B cell (primary cell): ENCODE results near the gene CYP27A1. TPM values are rescaled to one million over a fixed set of nuclear protein-coding genes. Genes with fewer than 3 reads are reported as not detected.

Source experiments
- ATAC-seq: fragments of 200-7000 bp; cut with Tn5 transposase; one replicate; pipeline ENCODE4 v1.10.0; 2021; ENCODE audit warnings: low read depth, mild to moderate bottlenecking, moderate number of reproducible peaks, moderate library complexity
- CTCF ChIA-PET: fragments of 350-600 bp; sonication (Branson Sonifier 250); formaldehyde crosslinking; loops from one replicate; lab custom pipeline; 2021; ENCODE audit warnings: antibody characterized with exemption, inconsistent platforms; lab: Charles Lee
- POLR2A ChIA-PET: fragments of 350-600 bp; sonication (Branson Sonifier 250); formaldehyde crosslinking; loops from one replicate; lab custom pipeline; 2021; ENCODE audit warnings: antibody characterized with exemption; lab: Charles Lee
- DNase-seq: peaks from one replicate; pipeline ENCODE4 v3.0.0; 2013
- H2AFZ ChIP-seq: 2 replicates; pipeline ENCODE4 v1.6.1; 2012; ENCODE audit warnings: mild to moderate bottlenecking, low read depth, low read length; ENCODE audit not compliant: insufficient read depth, poor library complexity, severe bottlenecking
- H3K27ac ChIP-seq, 2 donors: 1 replicate in 1 of 2; 2 replicates in 1 of 2; pipeline ENCODE4 v1.5.1; 2012 to 2013; ENCODE audit warnings: low read length in 2 of 2, mild to moderate bottlenecking in 2 of 2, moderate library complexity in 1 of 2
- H3K27me3 ChIP-seq, 4 experiments: fragments of 200-600 bp in 1 of 4; sonication (generic) in 1 of 4; replicated peaks in 1 of 4; 1 replicate in 2 of 4; 2 replicates in 2 of 4; pipeline versions ENCODE4 v1.6.1 to v1.7.0; 2013 to 2016; ENCODE audit warnings: low read length in 3 of 4, mild to moderate bottlenecking in 2 of 4, mixed read lengths in 1 of 4, moderate library complexity in 1 of 4; ENCODE audit not compliant: insufficient read depth in 4 of 4, control insufficient read depth in 3 of 4; ENCODE audit errors: control extremely low read depth in 1 of 4
- H3K36me3 ChIP-seq, 2 experiments: replicated peaks in 1 of 2; 1 replicate in 1 of 2; 2 replicates in 1 of 2; pipeline versions ENCODE4 v1.6.1 to v1.7.1; 2013; ENCODE audit warnings: low read length in 1 of 2; ENCODE audit not compliant: insufficient read depth in 2 of 2, control insufficient read depth in 1 of 2; ENCODE audit errors: control extremely low read depth in 1 of 2, extremely low read depth in 1 of 2
- H3K4me1 ChIP-seq, 2 donors: fragments of 200-600 bp in 1 of 2; sonication (generic) in 1 of 2; 1 replicate in 1 of 2; 2 replicates in 1 of 2; pipeline versions ENCODE4 v1.5.1 to v1.6.1; 2013 to 2017; ENCODE audit warnings: low read length in 2 of 2; ENCODE audit not compliant: control insufficient read depth in 2 of 2, insufficient read depth in 2 of 2
- H3K4me2 ChIP-seq: replicated peaks from 2 replicates; pipeline ENCODE3; 2012; ENCODE audit warnings: mild to moderate bottlenecking, low read depth, low read length; ENCODE audit not compliant: poor library complexity, severe bottlenecking
- H3K4me3 ChIP-seq, 5 experiments: fragments of 200-600 bp in 1 of 5; sonication (generic) in 1 of 5; 1 replicate in 3 of 5; 2 replicates in 2 of 5; pipeline versions ENCODE4 v1.5.1 to v1.7.0; 2011 to 2016; ENCODE audit warnings: low read length in 4 of 5, mild to moderate bottlenecking in 4 of 5, low read depth in 2 of 5, control low read depth in 1 of 5, moderate library complexity in 1 of 5; ENCODE audit not compliant: insufficient read depth in 1 of 5; ENCODE audit errors: control extremely low read depth in 1 of 5, extremely low read depth in 1 of 5
- H3K79me2 ChIP-seq: fragments of 200-600 bp; sonication (generic); one replicate; pipeline ENCODE4 v1.6.0; 2016; ENCODE audit warnings: low read length; ENCODE audit not compliant: control insufficient read depth, insufficient read depth
- H3K9ac ChIP-seq: fragments of 200-600 bp; sonication (generic); 2 replicates; pipeline ENCODE4 v1.6.1; 2017; ENCODE audit warnings: mild to moderate bottlenecking, low read length, moderate library complexity
- H3K9me3 ChIP-seq, 3 donors: one replicate each; pipeline versions ENCODE4 v1.6.1 to v1.7.1; 2013; ENCODE audit warnings: low read length in 2 of 3; ENCODE audit not compliant: control insufficient read depth in 2 of 3, insufficient read depth in 1 of 3; ENCODE audit errors: control extremely low read depth in 1 of 3
- H4K20me1 ChIP-seq: 2 replicates; pipeline ENCODE4 v1.6.0; 2012; ENCODE audit warnings: mild to moderate bottlenecking, low read length; ENCODE audit not compliant: insufficient read depth, control insufficient read depth, poor library complexity, severe bottlenecking
- H3K27ac Mint-ChIP-seq: one replicate; pipeline ENCODE4 v1.8.0; 2021; ENCODE audit warnings: mixed read lengths
- H3K27me3 Mint-ChIP-seq: one replicate; pipeline ENCODE4 v1.8.0; 2021; ENCODE audit warnings: mixed read lengths
- H3K4me1 Mint-ChIP-seq: one replicate; pipeline ENCODE4 v1.8.0; 2021; ENCODE audit warnings: mixed read lengths
- H3K4me3 Mint-ChIP-seq: one replicate; pipeline ENCODE4 v1.8.0; 2021; ENCODE audit warnings: mixed read lengths
- H3K9me3 Mint-ChIP-seq: one replicate; pipeline ENCODE4 v1.8.0; 2022; ENCODE audit warnings: mixed read lengths; ENCODE audit not compliant: insufficient read depth
- CTCF ChIP-seq: fragments of 200-600 bp; IDR thresholded peaks from one replicate; pipeline ENCODE4 v1.8.0; 2022; ENCODE audit warnings: antibody characterized with exemption, mild to moderate bottlenecking
- EZH2 ChIP-seq: IDR thresholded peaks from 2 replicates; pipeline ENCODE4 v1.6.1; 2012; ENCODE audit warnings: borderline replicate concordance, low read depth, mild to moderate bottlenecking, moderate library complexity, low read length; ENCODE audit not compliant: insufficient read depth, poor library complexity, severe bottlenecking
- WGBS: methylation state at CpG from one replicate; pipeline ENCODE4 v1.1.5; 2013; ENCODE audit warnings: missing lambda C conversion rate; ENCODE audit not compliant: insufficient coverage; 5-methylcytosine and 5-hydroxymethylcytosine counted together
- intact Hi-C: fragments of 100-400 bp; cut with micrococcal nuclease; formaldehyde crosslinking; loops from one replicate; pipeline ENCODE4 v1.10.0; 2022
- polyA plus RNA-seq: library from polyadenylated mRNA; depleted of rRNA; stranded (reverse); fragments of >200 nt; gene quantifications from 2 replicates; pipeline ENCODE4 v1.2.3, GENCODE V29; 2012
- total RNA-seq, 2 donors: library from RNA; stranded (reverse); fragments of 120-200 nt in 1 of 2; gene quantifications; 1 replicate in 1 of 2; 2 replicates in 1 of 2; pipeline versions ENCODE4 v1.2.3 to v1.2.4, GENCODE V29; 2013 to 2022

The CYP27A1 gene
- total and polyA plus RNA-seq, 2 donors (not counting 1 experiment from before 2014, with no cell fraction given) = 0.39 to 1.1 TPM

GRCh38 chr2:218830526-218831306 lies 48.8 kb downstream of the CYP27A1 start:
- no peak for ATAC-seq
- 100% methylated on average over 2 of the region's 3 CpGs for WGBS
- Mint-ChIP-seq H3K9me3 (no peaks in the 10 kb centered on the region), H3K27ac (no peak overlapping the region), H3K4me3 (no peak overlapping the region), H3K27me3 (peaks cover 45% of the 10 kb centered on the region), H3K4me1 (no peaks in the 10 kb centered on the region)
- POLR2A ChIA-PET = no interaction called here
- intact Hi-C loops = no loop called here
- no peaks in the 10 kb centered on the region for H3K79me2 ChIP-seq
- no peak overlapping the region for H3K4me3 ChIP-seq
- no peak overlapping the region for H3K4me2 ChIP-seq
- no peak overlapping the region for H2AFZ ChIP-seq
- TF ChIP-seq CTCF = no peak
- no peak for TF ChIP-seq EZH2
- H3K27me3 ChIP-seq = peaks cover 0 to 22% (median 7%) of the 10 kb centered on the region in 4 experiments
- H3K4me1 ChIP-seq = no peaks in the 10 kb centered on the region
- H4K20me1 ChIP-seq = no peaks in the 10 kb centered on the region
- H3K27ac ChIP-seq = no peak overlapping the region
- CTCF ChIA-PET = interaction anchor here (1.6 kb wide), 1 partner anchor 149 kb away, joined by 3 read pairs; no protein-coding TSS in a partner anchor
- no peaks in the 10 kb centered on the region for H3K9me3 ChIP-seq
- H3K36me3 ChIP-seq = no peaks in the 10 kb centered on the region
- no peak overlapping the region for H3K9ac ChIP-seq
- DNase-seq = no peak

DNA sequence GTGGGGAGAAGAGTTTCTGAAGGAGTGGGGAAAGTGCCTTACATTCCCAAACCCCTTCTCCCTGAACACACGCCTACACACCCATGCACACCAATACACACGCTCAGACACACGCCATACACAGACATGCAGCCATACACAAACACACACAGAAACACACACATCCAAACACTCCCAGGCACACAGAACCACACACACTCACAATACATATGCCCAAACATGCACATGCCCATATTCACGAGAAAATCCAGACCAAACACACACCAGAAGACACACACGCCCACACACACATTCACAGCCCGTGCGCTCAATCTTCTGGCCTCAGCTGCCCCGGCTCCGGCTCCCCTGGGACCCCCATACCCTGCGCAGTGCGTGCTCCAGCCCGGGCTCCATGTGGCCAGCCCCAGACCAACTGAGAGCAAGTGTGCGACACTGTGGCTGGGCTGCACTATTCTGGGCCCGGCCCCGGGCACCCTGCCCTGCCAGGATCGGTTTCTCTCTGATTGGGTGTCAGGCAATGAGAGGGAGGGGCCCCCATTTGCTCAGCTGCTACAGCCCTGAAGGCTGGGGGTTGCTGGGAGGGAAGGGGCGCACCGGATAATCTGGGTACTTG lies 49.5 kb downstream of the CYP27A1 start, which contains the start of gene PRKAG3:
Gene PRKAG3 (minus strand): TSS at position 426 of the 613 bp plus-strand sequence.
- Histone ChIP-seq H3K4me1 (no peaks in the 10 kb centered on the region), H4K20me1 (no peaks in the 10 kb centered on the region), H3K4me3 (no peak within 1 kb of the TSS), H3K27ac (no peak within 1 kb of the TSS), H3K36me3 (no peaks in the 10 kb centered on the region), H3K79me2 (no peaks in the 10 kb centered on the region), H3K4me2 (no peak within 1 kb of the TSS), H3K9me3 (no peaks in the 10 kb centered on the region), H2AFZ (no peak within 1 kb of the TSS), H3K27me3 (peaks cover 0 to 27% (median 8%) of the 10 kb centered on the region in 4 experiments), H3K9ac (no peak within 1 kb of the TSS)
- intact Hi-C loops = no loop called here
- Mint-ChIP-seq H3K27ac (no peak within 1 kb of the TSS), H3K9me3 (no peaks in the 10 kb centered on the region), H3K4me3 (no peak within 1 kb of the TSS), H3K4me1 (no peaks in the 10 kb centered on the region), H3K27me3 (peaks cover 45% of the 10 kb centered on the region)
- CTCF ChIA-PET = no interaction called here
- ATAC-seq = no peak
- POLR2A ChIA-PET = no interaction called here
- DNase-seq = no peak
- 90% methylated on average over 13 of the region's 18 CpGs for WGBS
- TF ChIP-seq EZH2 (no peak), CTCF (no peak)
